ENCODE data around the gene SLC25A25. TPM values are rescaled to one million over a fixed set of nuclear protein-coding genes. Genes with fewer than 3 reads are reported as not detected.

The SLC25A25 gene
- total and polyA plus RNA-seq, 2 of the 8 experiments (the other 6 are each of a cell fraction or from before 2014, with no cell fraction given), result 6.5 to 18.5 TPM

GRCh38 chr9:128109050-128109709 lies 41.1 kb downstream of the SLC25A25 start (continued):
- no peak for TF ChIP-seq CHD7 (IDR thresholded peaks at IDR 0.05; ENCODE audit: insufficient replicate concordance, low read length)
- no peak for TF ChIP-seq ASH2L (IDR thresholded peaks at IDR 0.05; ENCODE audit: low read length)
- no peak for TF ChIP-seq RBBP5 (IDR thresholded peaks at IDR 0.05; ENCODE audit: borderline replicate concordance, low read depth, low read length)
- no peak for TF ChIP-seq SIRT6 (IDR thresholded peaks at IDR 0.05; ENCODE audit: low read length)
- no peak for TF ChIP-seq CBX5 (IDR thresholded peaks at IDR 0.05; ENCODE audit: low read depth, low read length)
- TF ChIP-seq CTBP2 (IDR thresholded peaks at IDR 0.05; ENCODE audit: borderline replicate concordance, insufficient read depth, insufficient read length, low read length), result no peak
- TF ChIP-seq EGR1 (IDR thresholded peaks at IDR 0.05; ENCODE audit: borderline replicate concordance, low read depth, low read length), result no peak
- no peak for TF ChIP-seq USF2 (IDR thresholded peaks at IDR 0.05; ENCODE audit: low read length)
